NCI-H128 (cell line): ENCODE measurements around the gene BICRA.
"Not testable (repeated sequence)": the region's sequence is repeated elsewhere in the genome, so short reads cannot be mapped to it uniquely, and the experiment has no call there.

Source experiments
- DNase-seq: peaks from one replicate; lab custom pipeline; 2025; ENCODE audit not compliant: unreplicated experiment; lab: John Stamatoyannopoulos, UW

Gene BICRA

GRCh38 chr19:47608969-47609905 is at the start of gene BICRA:
Gene BICRA, plus strand, starts transcription at chr19:47609134. Its CDS starts 64,441 bp downstream, at chr19:47673575.
- DNase-seq = peak; percentile 66

GRCh38 chr19:47560999-47561398 is 47.9 kb upstream of the BICRA start:
- no peak for DNase-seq

- no peak for DNase-seq
These were observed 47.4 kb upstream of the BICRA start for GRCh38 chr19:47561440-47562057.

- no peak for DNase-seq
These were observed 44.9 kb upstream of the BICRA start for GRCh38 chr19:47564081-47564480.

- no peak for DNase-seq
These were observed 39.6 kb upstream of the BICRA start for GRCh38 chr19:47569331-47569730.

GRCh38 chr19:47572635-47573034 is 36.3 kb upstream of the BICRA start:
- no peak for DNase-seq

GRCh38 chr19:47573071-47574026 is 35.6 kb upstream of the BICRA start, which contains the start of gene ZNF541:
Gene ZNF541, minus strand, starts transcription at chr19:47573148. Its CDS starts 17,292 bp downstream, at chr19:47555856.
- DNase-seq = no peak

- no peak for DNase-seq
These were observed 28.5 kb upstream of the BICRA start for GRCh38 chr19:47580397-47580796.

- no peak for DNase-seq
These were observed 27.2 kb upstream of the BICRA start for GRCh38 chr19:47581605-47582319.

- DNase-seq = no peak
These were observed 26.5 kb upstream of the BICRA start for GRCh38 chr19:47582320-47582909.

GRCh38 chr19:47583161-47583560 is 25.8 kb upstream of the BICRA start:
- DNase-seq = not testable (repeated sequence)

- no peak for DNase-seq
These were observed 21.6 kb upstream of the BICRA start for GRCh38 chr19:47587295-47587694.

- no peak for DNase-seq
These were observed 19.1 kb upstream of the BICRA start for GRCh38 chr19:47589824-47590223.

- DNase-seq = no peak
These were observed 15.1 kb upstream of the BICRA start for GRCh38 chr19:47593860-47594259.

GRCh38 chr19:47595944-47596343 is 13.0 kb upstream of the BICRA start:
- DNase-seq = no peak

GRCh38 chr19:47598407-47599349 is 10.3 kb upstream of the BICRA start:
- DNase-seq = no peak

GRCh38 chr19:47599671-47600245 is 9.2 kb upstream of the BICRA start:
- not testable (repeated sequence) for DNase-seq
